RWPE2 (cell line): ENCODE data around the gene CT45A5.
"Not testable (repeated sequence)": the region's sequence is repeated elsewhere in the genome, so short reads cannot be mapped to it uniquely, and the experiment has no call there.

ENCODE experiments used
- ATAC-seq: fragments of 200-7000 bp; cut with Tn5 transposase; 3 replicates; pipeline ENCODE4 v1.9.1; 2021; ENCODE audit warnings: low read depth
- DNase-seq: peaks from one replicate; pipeline ENCODE4 v3.0.0-alpha.2; 2020; ENCODE audit warnings: low spot score
- H3K27ac ChIP-seq: fragments of 450-650 bp; 2 replicates; pipeline ENCODE4 v1.5.1; 2017; ENCODE audit warnings: mild to moderate bottlenecking; ENCODE audit not compliant: poor library complexity, severe bottlenecking
- H3K27me3 ChIP-seq: fragments of 250-450 bp; sonication (Bioruptor Pico); 2 replicates; pipeline ENCODE4 v1.5.1; 2021; ENCODE audit warnings: mild to moderate bottlenecking, moderate library complexity; ENCODE audit not compliant: insufficient read depth, poor library complexity, severe bottlenecking
- H3K36me3 ChIP-seq: fragments of 250-450 bp; sonication (Bioruptor Pico); 2 replicates; pipeline ENCODE4 v1.5.1; 2020; ENCODE audit warnings: low read depth, mild to moderate bottlenecking, moderate library complexity
- H3K4me1 ChIP-seq: fragments of 250-450 bp; sonication (Bioruptor Pico); 2 replicates; pipeline ENCODE4 v1.5.1; 2021; ENCODE audit warnings: mild to moderate bottlenecking, moderate library complexity; ENCODE audit not compliant: insufficient read depth, poor library complexity, severe bottlenecking
- H3K4me3 ChIP-seq: fragments of 250-450 bp; sonication (Bioruptor Pico); 2 replicates; pipeline ENCODE4 v1.5.1; 2021; ENCODE audit warnings: mild to moderate bottlenecking, moderate library complexity; ENCODE audit not compliant: severe bottlenecking
- H3K9me3 ChIP-seq: fragments of 250-450 bp; sonication (Bioruptor Pico); 2 replicates; pipeline ENCODE4 v1.5.1; 2021; ENCODE audit warnings: mild to moderate bottlenecking, moderate library complexity; ENCODE audit not compliant: severe bottlenecking
- CTCF ChIP-seq: fragments of 450-650 bp; IDR thresholded peaks from one replicate; pipeline ENCODE4 v1.5.1; 2017; ENCODE audit warnings: mild to moderate bottlenecking, moderate library complexity; ENCODE audit not compliant: poor library complexity, severe bottlenecking

The CT45A5 gene

GRCh38 chrX:135785403-135785802 lies at the start of gene CT45A5:
CT45A5 (minus strand) TSS chrX:135785503; CDS start chrX:135781729, 3,774 bp downstream.
- H3K27ac ChIP-seq, H3K4me1 ChIP-seq, H3K9me3 ChIP-seq, H3K27me3 ChIP-seq, H3K4me3 ChIP-seq, ATAC-seq, DNase-seq, H3K36me3 ChIP-seq: not testable (repeated sequence)

GRCh38 chrX:135819912-135820311 lies 34.6 kb upstream of the CT45A5 start, which contains the start of gene CT45A2:
CT45A2 (minus strand) TSS chrX:135820012; CDS start chrX:135816265, 3,747 bp downstream.
- not testable (repeated sequence) for ATAC-seq, H3K4me1 ChIP-seq

GRCh38 chrX:135802687-135803086 lies 17.4 kb upstream of the CT45A5 start, which contains the start of gene CT45A6:
CT45A6 (minus strand) TSS chrX:135802787; CDS start chrX:135798993, 3,794 bp downstream.
- not testable (repeated sequence) for H3K27me3 ChIP-seq, H3K27ac ChIP-seq, DNase-seq, H3K36me3 ChIP-seq, H3K4me3 ChIP-seq, H3K9me3 ChIP-seq, ATAC-seq, H3K4me1 ChIP-seq

More at GRCh38 chrX:135819912-135820311, 34.6 kb upstream of the CT45A5 start, which contains the start of gene CT45A2:
- not testable (repeated sequence) for H3K27ac ChIP-seq, H3K9me3 ChIP-seq, H3K27me3 ChIP-seq, H3K4me3 ChIP-seq, DNase-seq, H3K36me3 ChIP-seq

GRCh38 chrX:135768091-135768490 lies 17.2 kb downstream of the CT45A5 start, which contains the start of gene CT45A3:
CT45A3 (minus strand) TSS chrX:135768191; CDS start chrX:135764444, 3,747 bp downstream.
- H3K9me3 ChIP-seq, H3K27ac ChIP-seq, H3K4me1 ChIP-seq, H3K36me3 ChIP-seq, H3K4me3 ChIP-seq, DNase-seq, ATAC-seq, H3K27me3 ChIP-seq: not testable (repeated sequence)

- not testable (repeated sequence) for DNase-seq, H3K27ac ChIP-seq, H3K4me3 ChIP-seq, H3K27me3 ChIP-seq, H3K9me3 ChIP-seq, ATAC-seq, H3K4me1 ChIP-seq, H3K36me3 ChIP-seq
Measured at GRCh38 chrX:135744739-135745138, 40.6 kb downstream of the CT45A5 start.

- ATAC-seq (no peak), DNase-seq (no peak)
- Histone ChIP-seq H3K27me3 (no peaks in the 10 kb centered on the region), H3K4me3 (no peak overlapping the region), H3K27ac (no peak overlapping the region), H3K9me3 (no peaks in the 10 kb centered on the region), H3K36me3 (no peaks in the 10 kb centered on the region), H3K4me1 (no peaks in the 10 kb centered on the region)
- TF ChIP-seq CTCF, result no peak
Measured at GRCh38 chrX:135741192-135741715, 44.0 kb downstream of the CT45A5 start.

GRCh38 chrX:135740681-135741149 lies 44.6 kb downstream of the CT45A5 start:
- Histone ChIP-seq H3K4me1 (no peaks in the 10 kb centered on the region), H3K27me3 (no peaks in the 10 kb centered on the region), H3K36me3 (no peaks in the 10 kb centered on the region), H3K9me3 (no peaks in the 10 kb centered on the region), H3K4me3 (no peak overlapping the region), H3K27ac (no peak overlapping the region)
- TF ChIP-seq CTCF, result peak; percentile 27
- ATAC-seq (no peak), DNase-seq (no peak)
